Panc1 (cell line): Measurements from ENCODE around the gene KDM2A. TPM values are rescaled to one million over a fixed set of nuclear protein-coding genes. Genes with fewer than 3 reads are reported as not detected.
"Not testable (repeated sequence)": the region's sequence is repeated elsewhere in the genome, so short reads cannot be mapped to it uniquely, and the experiment has no call there.

Experiments used
- ATAC-seq: fragments of 200-7000 bp; cut with Tn5 transposase; 2 replicates; pipeline ENCODE4 v1.9.1; 2020; ENCODE audit warnings: mild to moderate bottlenecking, moderate library complexity
- BruUV-seq: library from RNA; stranded (reverse); fragments of 400-500 nt; replicated peaks from 2 replicates; lab custom pipeline; 2021; lab: Mats Ljungman, UMichigan
- CTCF ChIA-PET: fragments of 300-600 bp; sonication (Branson Sonifier 250); formaldehyde crosslinking; loops from one replicate; lab custom pipeline; 2022; ENCODE audit warnings: antibody characterized with exemption; lab: Charles Lee
- POLR2A ChIA-PET: fragments of 300-600 bp; sonication (Branson Sonifier 250); formaldehyde crosslinking; loops from one replicate; lab custom pipeline; 2022; ENCODE audit warnings: antibody characterized with exemption; lab: Charles Lee
- DNase-seq: peaks from one replicate; pipeline ENCODE4 v3.0.0-alpha.2; 2010; ENCODE audit warnings: low read depth, low spot score
- H3K27ac ChIP-seq: 2 replicates; pipeline ENCODE4 v1.5.1; 2011; ENCODE audit warnings: mild to moderate bottlenecking, low read length, inconsistent platforms
- H3K27me3 ChIP-seq: fragments of 200-500 bp; sonication (Bioruptor generic); 2 replicates; pipeline ENCODE4 v1.6.0; 2014; ENCODE audit warnings: low read length, inconsistent platforms; ENCODE audit not compliant: control insufficient read depth, insufficient read depth
- H3K36me3 ChIP-seq: fragments of 200-500 bp; sonication (Bioruptor generic); 2 replicates; pipeline ENCODE4 v1.5.1; 2014; ENCODE audit warnings: inconsistent platforms, mild to moderate bottlenecking, low read length, moderate library complexity; ENCODE audit not compliant: control insufficient read depth, insufficient read depth
- H3K4me1 ChIP-seq: 2 replicates; pipeline ENCODE4 v1.5.1; 2011; ENCODE audit warnings: inconsistent platforms, mild to moderate bottlenecking, low read length, moderate library complexity; ENCODE audit not compliant: control insufficient read depth, insufficient read depth
- H3K4me3 ChIP-seq, 2 experiments: 2 replicates each; pipeline ENCODE4 v1.5.1; 2011 to 2012; ENCODE audit warnings: low read depth in 2 of 2, low read length in 2 of 2, mild to moderate bottlenecking in 2 of 2, inconsistent platforms in 1 of 2, moderate library complexity in 1 of 2
- H3K9me3 ChIP-seq: fragments of 200-500 bp; sonication (Bioruptor generic); 2 replicates; pipeline ENCODE4 v1.5.1; 2014; ENCODE audit warnings: low read depth, mild to moderate bottlenecking, inconsistent platforms, low read length, moderate library complexity; ENCODE audit not compliant: control insufficient read depth, insufficient read depth
- CTCF ChIP-seq: fragments of 450-650 bp; IDR thresholded peaks from 2 replicates; pipeline ENCODE4 v1.5.1; 2017; ENCODE audit warnings: mild to moderate bottlenecking
- POLR2AphosphoS5 ChIP-seq: IDR thresholded peaks from 2 replicates; pipeline ENCODE4 v1.6.1; 2012; ENCODE audit warnings: mild to moderate bottlenecking, low read depth, low read length, moderate library complexity
- SIN3A ChIP-seq: IDR thresholded peaks from 2 replicates; pipeline ENCODE4 v1.6.1; 2012; ENCODE audit warnings: low read depth, mild to moderate bottlenecking, low read length, moderate library complexity, borderline replicate concordance; ENCODE audit not compliant: insufficient read depth
- TCF7L2 ChIP-seq: IDR thresholded peaks from 2 replicates; pipeline ENCODE4 v1.6.1; 2011; ENCODE audit warnings: mild to moderate bottlenecking, low read depth, low read length, inconsistent platforms
- in situ Hi-C: cut with HindIII; loops from 2 replicates; pipeline ENCODE4 v1.10.0; 2016; ENCODE audit warnings: low sequenced_read_pairs, low pct_unique_long_range_greater_than_20kb
- intact Hi-C: fragments of 100-400 bp; cut with micrococcal nuclease; formaldehyde crosslinking; loops from one replicate; pipeline ENCODE4 v1.10.0; 2022; ENCODE audit not compliant: unreplicated experiment
- total RNA-seq: library from RNA; stranded (reverse); gene quantifications from one replicate; pipeline ENCODE4 v1.2.1, GENCODE V29; 2021; ENCODE audit not compliant: unreplicated experiment
- TF ChIP-seq, protein P1 (sequence below), 2 experiments: IDR thresholded peaks; 2 replicates each; pipeline ENCODE4 v1.6.1; 2011 to 2012; ENCODE audit warnings: low read depth in 2 of 2, control low read depth in 1 of 2, low read length in 1 of 2, mild to moderate bottlenecking in 1 of 2, moderate library complexity in 1 of 2; ENCODE audit not compliant: insufficient read depth in 1 of 2

The KDM2A gene
- total RNA-seq, 1 experiment from 2014 or later: 112 TPM

DNA sequence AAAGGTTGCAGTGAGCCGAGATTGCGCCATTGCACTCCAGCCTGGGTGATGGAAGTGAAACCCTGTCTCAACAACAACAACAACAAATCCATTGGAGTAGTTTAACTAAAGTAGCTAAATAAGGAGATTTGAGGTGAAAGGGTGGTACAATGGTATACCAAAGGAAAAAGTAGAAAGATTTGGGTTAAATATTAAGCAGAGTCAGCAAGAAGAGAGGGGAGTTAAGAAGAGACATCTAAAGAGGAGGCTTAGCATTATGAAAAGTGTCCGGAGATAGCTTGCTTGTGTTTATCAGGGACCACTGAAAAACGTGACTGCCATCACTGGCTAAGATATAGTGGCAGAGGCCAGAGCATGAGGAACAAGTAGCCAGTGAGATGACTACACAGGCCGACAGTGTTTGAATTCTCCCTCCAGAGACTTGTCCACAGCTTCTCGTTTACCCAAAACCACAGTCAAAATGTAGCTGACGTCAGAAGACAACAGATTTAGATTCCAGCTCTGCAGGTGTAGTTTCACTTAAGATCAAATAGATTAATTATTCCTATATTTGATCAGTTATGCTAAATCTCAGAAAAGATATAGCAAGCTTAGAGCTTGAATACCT, 114.6 kb downstream of the KDM2A start:
- ATAC-seq (no peak), DNase-seq (no peak)
- H3K9me3 ChIP-seq: no peaks in the 10 kb centered on the region
- intact Hi-C loops (no loop called here), in situ Hi-C loops (loop anchor here (5.0 to 10.0 kb wide), 2 partner anchors 41 to 69 kb away; no protein-coding TSS in a partner anchor)
- peaks cover 18% of the 10 kb centered on the region for H3K36me3 ChIP-seq
- no peak overlapping the region for H3K4me3 ChIP-seq
- peaks cover 11% of the 10 kb centered on the region for H3K4me1 ChIP-seq
- TF ChIP-seq POLR2AphosphoS5: no peak
- TF ChIP-seq, protein P1, sequence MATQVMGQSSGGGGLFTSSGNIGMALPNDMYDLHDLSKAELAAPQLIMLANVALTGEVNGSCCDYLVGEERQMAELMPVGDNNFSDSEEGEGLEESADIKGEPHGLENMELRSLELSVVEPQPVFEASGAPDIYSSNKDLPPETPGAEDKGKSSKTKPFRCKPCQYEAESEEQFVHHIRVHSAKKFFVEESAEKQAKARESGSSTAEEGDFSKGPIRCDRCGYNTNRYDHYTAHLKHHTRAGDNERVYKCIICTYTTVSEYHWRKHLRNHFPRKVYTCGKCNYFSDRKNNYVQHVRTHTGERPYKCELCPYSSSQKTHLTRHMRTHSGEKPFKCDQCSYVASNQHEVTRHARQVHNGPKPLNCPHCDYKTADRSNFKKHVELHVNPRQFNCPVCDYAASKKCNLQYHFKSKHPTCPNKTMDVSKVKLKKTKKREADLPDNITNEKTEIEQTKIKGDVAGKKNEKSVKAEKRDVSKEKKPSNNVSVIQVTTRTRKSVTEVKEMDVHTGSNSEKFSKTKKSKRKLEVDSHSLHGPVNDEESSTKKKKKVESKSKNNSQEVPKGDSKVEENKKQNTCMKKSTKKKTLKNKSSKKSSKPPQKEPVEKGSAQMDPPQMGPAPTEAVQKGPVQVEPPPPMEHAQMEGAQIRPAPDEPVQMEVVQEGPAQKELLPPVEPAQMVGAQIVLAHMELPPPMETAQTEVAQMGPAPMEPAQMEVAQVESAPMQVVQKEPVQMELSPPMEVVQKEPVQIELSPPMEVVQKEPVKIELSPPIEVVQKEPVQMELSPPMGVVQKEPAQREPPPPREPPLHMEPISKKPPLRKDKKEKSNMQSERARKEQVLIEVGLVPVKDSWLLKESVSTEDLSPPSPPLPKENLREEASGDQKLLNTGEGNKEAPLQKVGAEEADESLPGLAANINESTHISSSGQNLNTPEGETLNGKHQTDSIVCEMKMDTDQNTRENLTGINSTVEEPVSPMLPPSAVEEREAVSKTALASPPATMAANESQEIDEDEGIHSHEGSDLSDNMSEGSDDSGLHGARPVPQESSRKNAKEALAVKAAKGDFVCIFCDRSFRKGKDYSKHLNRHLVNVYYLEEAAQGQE (IDR thresholded peaks at IDR 0.05; ENCODE audit: insufficient read depth in 1 of 2, low read depth in 2 of 2, low read length in 1 of 2): no peak
- TF ChIP-seq SIN3A: no peak
- TF ChIP-seq TCF7L2: no peak
- no peak for TF ChIP-seq CTCF
- no TSS peak for BruUV-seq
- no peaks in the 10 kb centered on the region for H3K27me3 ChIP-seq
- ChIA-PET CTCF (no interaction called here), POLR2A (interaction anchor here (0.6 to 0.9 kb wide), 2 partner anchors 10 to 83 kb away, joined by 3 read pairs; no protein-coding TSS in a partner anchor)
- no peak overlapping the region for H3K27ac ChIP-seq

DNA sequence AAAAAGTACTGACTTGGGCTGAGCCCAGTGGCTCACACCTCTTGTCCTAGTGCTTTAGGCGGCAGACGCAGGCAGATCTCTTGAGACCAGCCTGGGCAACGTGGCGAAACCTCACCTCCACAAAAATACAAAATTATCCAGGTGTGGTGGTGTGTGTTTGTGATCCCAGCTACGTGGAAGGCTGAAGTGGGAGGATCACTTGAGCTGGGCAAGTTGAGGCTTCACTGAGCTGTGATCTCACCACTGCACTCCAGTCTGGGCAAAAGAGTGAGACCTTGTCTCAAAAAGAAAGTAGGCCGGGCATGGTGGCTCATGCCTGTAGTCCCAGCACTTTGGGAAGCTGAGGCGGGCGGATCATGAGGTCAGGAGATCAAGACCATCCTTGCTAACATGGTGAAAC, 115.5 kb downstream of the KDM2A start:
- in situ Hi-C loops: loop anchor here (5.0 to 10.0 kb wide), 2 partner anchors 42 to 70 kb away; no protein-coding TSS in a partner anchor
- CTCF ChIA-PET, H3K27ac ChIP-seq, BruUV-seq, ATAC-seq, H3K27me3 ChIP-seq, intact Hi-C loops, H3K9me3 ChIP-seq, H3K4me3 ChIP-seq, DNase-seq: not testable (repeated sequence)
- peaks cover 13% of the 10 kb centered on the region for H3K36me3 ChIP-seq
- H3K4me1 ChIP-seq: peaks cover 17% of the 10 kb centered on the region
- POLR2A ChIA-PET: interaction anchor here (0.9 kb wide), 1 partner anchor 82 kb away, joined by 3 read pairs; no protein-coding TSS in a partner anchor

- intact Hi-C loops (no loop called here), in situ Hi-C loops (loop anchor here (10.0 kb wide), 1 partner anchor 73 kb away; no protein-coding TSS in a partner anchor)
- ChIA-PET POLR2A (no interaction called here), CTCF (no interaction called here)
- DNase-seq: no peak
- Histone ChIP-seq H3K27ac (no peak overlapping the region), H3K4me3 (no peak overlapping the region), H3K36me3 (no peaks in the 10 kb centered on the region; the same call in none of the 2 replicates), H3K9me3 (no peaks in the 10 kb centered on the region), H3K27me3 (no peaks in the 10 kb centered on the region), H3K4me1 (peaks cover 28% of the 10 kb centered on the region)
- no TSS peak for BruUV-seq
- no peak for ATAC-seq
- TF ChIP-seq POLR2AphosphoS5 (no peak), TCF7L2 (no peak), SIN3A (no peak), CTCF (no peak)
- TF ChIP-seq, protein P1 (IDR thresholded peaks at IDR 0.05; ENCODE audit: insufficient read depth in 1 of 2, low read depth in 2 of 2, low read length in 1 of 2): no peak
Measured at GRCh38 chr11:67237574-67237973, 118.5 kb downstream of the KDM2A start.
